Gastrocnemius medialis (tissue), 4 donors: Measurements from ENCODE around the gene SORBS1. TPM values are rescaled to one million over a fixed set of nuclear protein-coding genes. Genes with fewer than 3 reads are reported as not detected.

ENCODE experiments used
- ATAC-seq, 2 donors: fragments of 150-250 bp; one replicate each; pipeline ENCODE4 v1.9.1; 2016
- DNase-seq, 2 donors: peaks; one replicate each; pipeline ENCODE4 v3.0.0-alpha.2; 2019
- H3K27ac ChIP-seq, 4 donors: fragments of 200-600 bp; sonication (generic); 1 replicate in 1 of 4; 2 replicates in 3 of 4; pipeline ENCODE4 v1.5.1; 2016 to 2018; ENCODE audit warnings: mild to moderate bottlenecking in 2 of 4, moderate library complexity in 1 of 4
- H3K27me3 ChIP-seq, 3 donors: fragments of 200-600 bp; sonication (generic) in 2 of 3; 1 replicate in 1 of 3; 2 replicates in 2 of 3; pipeline versions ENCODE4 v1.5.1 to v1.6.0; 2016 to 2019; ENCODE audit warnings: mild to moderate bottlenecking in 1 of 3, moderate library complexity in 1 of 3
- H3K36me3 ChIP-seq, 2 donors: fragments of 200-600 bp; sonication (generic) in 1 of 2; one replicate each; pipeline ENCODE4 v1.5.1; 2017 to 2018
- H3K4me1 ChIP-seq, 2 donors: fragments of 200-600 bp; sonication (generic) in 1 of 2; one replicate each; pipeline ENCODE4 v1.5.1; 2016 to 2017; ENCODE audit warnings: mild to moderate bottlenecking in 2 of 2
- H3K4me3 ChIP-seq, 4 donors: fragments of 200-600 bp; sonication (generic) in 3 of 4; 1 replicate in 1 of 4; 2 replicates in 3 of 4; pipeline ENCODE4 v1.5.1; 2016 to 2019; ENCODE audit warnings: mild to moderate bottlenecking in 2 of 4
- H3K9me3 ChIP-seq, 3 donors: fragments of 200-600 bp; sonication (generic) in 2 of 3; 1 replicate in 1 of 3; 2 replicates in 2 of 3; pipeline ENCODE4 v1.5.1; 2016 to 2019
- CTCF ChIP-seq, 5 experiments: fragments of 450-650 bp in 3 of 5; fragments of 200-600 bp in 2 of 5; sonication (generic) in 2 of 5; IDR thresholded peaks in 4 of 5; conservative IDR thresholded peaks in 1 of 5; 1 replicate in 4 of 5; 2 replicates in 1 of 5; pipeline ENCODE4 v1.5.1; 2016 to 2019; ENCODE audit warnings: antibody characterized with exemption in 5 of 5, mild to moderate bottlenecking in 3 of 5, moderate library complexity in 3 of 5
- POLR2A ChIP-seq, 2 donors: fragments of 450-650 bp; IDR thresholded peaks; one replicate each; pipeline ENCODE4 v1.6.1; 2017; ENCODE audit warnings: antibody characterized with exemption in 2 of 2, mild to moderate bottlenecking in 2 of 2, moderate library complexity in 2 of 2
- in situ Hi-C, 4 donors: fragments of 200-750 bp; cut with MboI; loops; one replicate each; pipeline versions ENCODE4 v1.15.0 to v1.8.0; 2017; ENCODE audit warnings: low sequenced_read_pairs in 4 of 4
- intact Hi-C: fragments of 100-400 bp; cut with DNase I; formaldehyde crosslinking; loops from one replicate; pipeline ENCODE4 v1.15.1; 2023; ENCODE audit warnings: low total_unique reads
- total RNA-seq, 4 donors: library from RNA; depleted of rRNA; stranded (reverse); fragments of >200 nt; gene quantifications; one replicate each; pipeline versions ENCODE4 v1.1.0 to v1.2.3, GENCODE V29; 2016

SORBS1 gene
- total RNA-seq, 4 donors from 2014 or later = 146 to 331 (median 186) TPM

DNA sequence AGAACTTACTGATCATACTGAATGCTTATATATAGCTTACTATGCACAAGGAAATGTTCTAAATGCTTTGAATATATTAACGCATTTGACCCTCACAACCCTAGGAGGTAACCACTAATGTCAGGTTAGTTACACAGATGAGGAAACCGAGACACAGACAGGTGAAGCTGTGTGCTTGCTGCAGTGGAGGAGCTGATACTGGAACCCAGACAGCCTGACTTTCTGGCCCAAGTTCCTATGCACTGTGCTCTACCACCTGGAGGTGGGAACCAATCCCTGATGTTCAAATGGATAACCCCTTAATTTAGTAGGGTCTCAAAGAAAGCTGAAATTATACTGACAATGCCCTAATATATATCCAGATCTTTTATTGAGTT lies 119.6 kb downstream of the SORBS1 start:
- DNase-seq = no peak
- Histone ChIP-seq H3K27ac (peak overlapping the region in 3 of 4 donors; percentile 1 to 43 (median 7)), H3K27me3 (no peaks in the 10 kb centered on the region), H3K4me3 (no peak overlapping the region), H3K36me3 (peaks cover 0 to 12% of the 10 kb centered on the region in 2 donors), H3K9me3 (no peaks in the 10 kb centered on the region), H3K4me1 (peaks cover 50 to 51% of the 10 kb centered on the region in 2 donors)
- in situ Hi-C loops (no loop called here), intact Hi-C loops (no loop called here)
- ATAC-seq = no peak
- TF ChIP-seq POLR2A (IDR thresholded peaks at IDR 0.05) (no peak), CTCF (IDR thresholded peaks at IDR 0.05 in 4 of 5, conservative IDR thresholded peaks at IDR 0.05 in 1 of 5) (no peak)

- DNase-seq = no peak
- Histone ChIP-seq H3K4me1 (peaks cover 44 to 46% of the 10 kb centered on the region in 2 donors), H3K27me3 (no peaks in the 10 kb centered on the region), H3K27ac (peak overlapping the region; percentile 1 to 43 (median 10)), H3K9me3 (no peaks in the 10 kb centered on the region), H3K4me3 (no peak overlapping the region), H3K36me3 (peaks cover 0 to 17% of the 10 kb centered on the region in 2 donors)
- TF ChIP-seq POLR2A (IDR thresholded peaks at IDR 0.05) = no peak
- no peak for TF ChIP-seq CTCF (IDR thresholded peaks at IDR 0.05 in 4 of 5, conservative IDR thresholded peaks at IDR 0.05 in 1 of 5)
- no peak for ATAC-seq
- in situ Hi-C loops = no loop called here
- intact Hi-C loops = no loop called here
Observed at GRCh38 chr10:95440756-95441546, 120.2 kb downstream of the SORBS1 start.

DNA sequence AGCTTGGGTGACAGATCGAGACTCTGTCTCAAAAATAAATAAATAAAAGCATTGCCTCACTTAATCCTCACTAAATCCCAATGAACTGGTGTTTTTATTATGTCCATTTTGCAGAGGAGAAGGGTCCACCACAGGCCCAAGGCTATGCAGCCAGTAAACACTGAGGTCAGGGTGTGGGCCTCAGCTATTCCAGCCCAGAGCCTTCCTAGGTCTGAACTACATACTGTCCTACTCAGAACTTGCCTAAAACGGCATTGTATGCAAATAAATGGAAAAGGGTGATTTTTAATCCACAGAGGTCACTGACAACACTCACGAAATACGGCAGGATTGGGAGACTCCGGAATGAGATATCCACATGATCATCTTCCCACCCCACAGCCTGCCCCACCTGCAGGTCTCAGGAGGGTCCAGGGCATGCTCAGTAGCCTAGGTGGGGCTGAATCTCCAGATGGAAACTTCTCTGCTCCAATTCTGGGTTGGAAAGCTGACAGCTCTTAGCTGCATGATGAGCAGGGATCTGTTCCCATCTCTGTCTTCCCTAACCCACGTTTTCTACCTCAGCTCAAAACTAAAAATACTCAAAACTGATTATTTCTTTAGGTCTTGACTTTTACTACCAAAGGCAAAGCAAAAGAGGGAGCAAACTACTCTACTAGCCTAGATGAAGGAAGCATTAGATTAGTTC lies 121.0 kb downstream of the SORBS1 start:
- intact Hi-C loops = no loop called here
- DNase-seq = no peak
- ATAC-seq = no peak
- Histone ChIP-seq H3K36me3 (peaks cover 0 to 24% of the 10 kb centered on the region in 2 donors), H3K4me1 (peaks cover 36 to 43% of the 10 kb centered on the region in 2 donors), H3K4me3 (no peak overlapping the region), H3K27me3 (no peaks in the 10 kb centered on the region), H3K27ac (peak overlapping the region in 2 of 4 donors; percentile 11 to 14), H3K9me3 (no peaks in the 10 kb centered on the region)
- TF ChIP-seq POLR2A (IDR thresholded peaks at IDR 0.05) (no peak), CTCF (IDR thresholded peaks at IDR 0.05 in 4 of 5, conservative IDR thresholded peaks at IDR 0.05 in 1 of 5) (no peak)
- in situ Hi-C loops = no loop called here

GRCh38 chr10:95438781-95439180 lies 122.4 kb downstream of the SORBS1 start:
- H3K9me3 ChIP-seq = no peaks in the 10 kb centered on the region
- intact Hi-C loops = no loop called here
- DNase-seq (no peak), ATAC-seq (no peak)
- TF ChIP-seq CTCF (IDR thresholded peaks at IDR 0.05 in 4 of 5, conservative IDR thresholded peaks at IDR 0.05 in 1 of 5) = no peak
- no peak for TF ChIP-seq POLR2A (IDR thresholded peaks at IDR 0.05)
- H3K4me3 ChIP-seq = no peak overlapping the region
- H3K27me3 ChIP-seq = no peaks in the 10 kb centered on the region
- peak overlapping the region; percentile 21 to 58 (median 54) for H3K27ac ChIP-seq
- peaks cover 0 to 28% of the 10 kb centered on the region in 2 donors for H3K36me3 ChIP-seq
- peaks cover 23 to 34% of the 10 kb centered on the region in 2 donors for H3K4me1 ChIP-seq
- in situ Hi-C loops = no loop called here
